Measurements from ENCODE around the gene PRPH.

Gene PRPH

GRCh38 chr12:49347311-49348193 is 52.6 kb downstream of the PRPH start:
- DNase-seq, result peak; percentile 53
